ENCODE results near the gene KIF5C.

Gene KIF5C

DNA sequence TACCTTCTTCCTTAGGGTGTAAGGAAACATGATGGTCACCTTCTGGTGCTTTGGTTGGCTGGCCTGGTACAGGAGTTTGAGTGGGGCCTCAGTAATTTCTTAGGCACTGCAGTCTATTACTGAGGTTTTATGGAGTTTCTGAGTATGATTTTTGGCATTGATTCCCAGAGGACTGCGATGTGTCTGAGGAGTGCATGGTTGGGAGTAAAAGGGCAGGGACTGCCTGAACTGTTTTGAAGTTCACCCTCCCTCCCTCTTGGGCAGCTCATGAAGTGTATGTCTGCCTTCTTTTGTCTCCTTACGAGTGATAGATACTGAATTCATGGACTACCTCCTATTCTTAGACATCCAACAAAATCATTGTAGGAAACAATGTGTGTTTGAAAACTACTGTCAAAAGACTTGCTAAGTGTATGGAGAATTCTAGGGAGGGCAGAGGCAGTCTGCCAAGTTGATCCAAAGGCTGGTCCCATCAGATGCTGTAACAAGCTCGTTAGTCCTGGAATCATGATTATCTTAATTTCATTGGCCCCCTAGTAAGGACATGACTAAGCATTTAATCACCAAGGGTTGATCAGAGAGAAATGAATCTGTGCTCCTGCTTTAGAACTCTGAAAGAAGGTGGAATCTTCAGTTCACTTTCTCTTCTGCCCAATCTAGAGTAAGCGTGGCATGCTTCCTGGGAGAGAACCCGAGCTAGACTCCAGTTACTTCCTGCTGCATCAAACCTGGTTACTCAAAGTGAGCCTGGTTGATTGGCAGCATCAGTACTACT lies 190.0 kb downstream of the KIF5C start:
- TF ChIP-seq, protein P1, sequence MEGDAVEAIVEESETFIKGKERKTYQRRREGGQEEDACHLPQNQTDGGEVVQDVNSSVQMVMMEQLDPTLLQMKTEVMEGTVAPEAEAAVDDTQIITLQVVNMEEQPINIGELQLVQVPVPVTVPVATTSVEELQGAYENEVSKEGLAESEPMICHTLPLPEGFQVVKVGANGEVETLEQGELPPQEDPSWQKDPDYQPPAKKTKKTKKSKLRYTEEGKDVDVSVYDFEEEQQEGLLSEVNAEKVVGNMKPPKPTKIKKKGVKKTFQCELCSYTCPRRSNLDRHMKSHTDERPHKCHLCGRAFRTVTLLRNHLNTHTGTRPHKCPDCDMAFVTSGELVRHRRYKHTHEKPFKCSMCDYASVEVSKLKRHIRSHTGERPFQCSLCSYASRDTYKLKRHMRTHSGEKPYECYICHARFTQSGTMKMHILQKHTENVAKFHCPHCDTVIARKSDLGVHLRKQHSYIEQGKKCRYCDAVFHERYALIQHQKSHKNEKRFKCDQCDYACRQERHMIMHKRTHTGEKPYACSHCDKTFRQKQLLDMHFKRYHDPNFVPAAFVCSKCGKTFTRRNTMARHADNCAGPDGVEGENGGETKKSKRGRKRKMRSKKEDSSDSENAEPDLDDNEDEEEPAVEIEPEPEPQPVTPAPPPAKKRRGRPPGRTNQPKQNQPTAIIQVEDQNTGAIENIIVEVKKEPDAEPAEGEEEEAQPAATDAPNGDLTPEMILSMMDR (IDR thresholded peaks at IDR 0.05; ENCODE audit: low read depth, low read length, missing control alignments), result no peak
- DNase-seq (ENCODE audit: extremely low read depth, low read depth), result no peak

DNA sequence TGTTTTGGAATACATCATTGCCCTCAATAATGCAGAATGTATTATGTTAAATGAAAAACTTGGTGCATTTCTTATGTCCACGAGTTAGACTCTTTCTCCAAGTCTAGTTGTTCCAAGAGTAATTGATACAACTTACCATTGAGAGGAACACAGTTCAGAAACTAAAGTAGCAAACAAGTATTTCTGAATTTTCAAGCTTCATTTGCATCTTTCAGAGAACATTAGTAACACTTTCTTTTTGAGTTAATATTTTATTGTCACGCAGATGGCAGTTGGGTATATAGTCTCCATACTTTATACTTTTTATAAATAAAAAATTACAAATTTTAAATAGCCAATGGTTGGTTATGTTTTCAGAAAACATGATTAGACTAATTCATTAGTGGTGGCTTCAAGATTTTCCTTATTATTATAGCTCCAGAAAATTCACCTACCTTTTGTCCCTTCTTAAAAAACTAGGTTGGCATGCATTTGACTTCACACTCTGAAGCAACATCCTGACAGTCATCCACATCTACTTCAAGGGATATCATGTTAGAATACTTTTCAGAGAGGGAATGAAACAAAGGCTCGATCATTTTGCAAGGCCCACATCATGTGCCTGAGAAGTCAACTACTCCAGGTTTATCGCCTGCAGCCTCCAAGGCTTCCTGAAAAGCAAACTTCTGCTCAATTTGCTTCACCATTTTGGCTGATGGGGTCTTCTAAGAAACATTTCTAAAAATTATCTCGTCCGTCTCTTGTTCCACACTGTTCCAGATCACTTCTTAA lies 193.4 kb downstream of the KIF5C start:
- no peak for DNase-seq (ENCODE audit: extremely low read depth, low read depth)
- TF ChIP-seq, protein P1 (IDR thresholded peaks at IDR 0.05; ENCODE audit: low read depth, low read length, missing control alignments), result no peak
- H3K4me3 ChIP-seq (replicated peaks; ENCODE audit: low read depth, low read length), result no peak overlapping the region

More for the DNA sequence above, 190.0 kb downstream of the KIF5C start:
- no peak overlapping the region for H3K4me3 ChIP-seq (replicated peaks; ENCODE audit: low read depth, low read length)

DNA sequence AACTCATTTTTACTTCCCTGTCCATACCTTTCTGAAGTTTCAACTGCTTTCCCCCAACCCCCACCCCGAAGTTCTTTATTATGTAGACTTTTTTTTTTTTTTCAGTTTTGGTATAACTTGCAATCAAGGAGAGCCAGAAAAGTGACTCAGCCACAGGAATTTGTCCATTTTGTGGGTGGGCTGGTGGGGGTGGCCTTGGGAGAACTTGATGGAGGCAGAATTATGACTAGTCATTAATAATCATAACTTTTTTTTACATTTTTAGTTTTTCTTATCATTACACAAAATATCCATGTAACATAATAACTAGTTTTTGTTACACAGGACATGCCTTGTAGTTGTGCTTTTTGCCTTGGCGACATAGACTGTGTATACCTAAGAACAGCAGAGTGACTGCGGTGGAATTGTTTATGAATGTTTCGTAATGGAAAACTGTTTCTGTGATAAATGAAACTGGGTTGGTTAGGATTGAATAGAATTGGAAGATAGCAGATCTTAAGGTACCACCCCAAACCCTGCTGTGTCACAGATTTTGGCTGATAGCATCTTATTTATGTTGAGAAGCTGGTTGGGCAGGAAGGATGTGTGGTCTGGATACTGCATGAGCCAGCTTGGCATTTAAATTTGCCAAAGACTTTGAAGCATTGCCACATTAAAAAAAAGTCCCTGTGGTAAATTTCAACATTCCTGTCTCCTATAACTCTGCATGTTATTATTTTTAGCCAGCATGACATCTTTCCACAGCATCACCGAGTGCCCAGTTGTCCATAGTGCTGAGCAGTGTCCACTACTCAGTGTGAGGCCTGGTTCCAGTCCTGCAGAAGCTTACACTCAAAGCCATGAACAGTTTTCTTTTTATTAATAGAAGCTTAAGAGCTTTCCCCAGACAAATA lies 194.2 kb downstream of the KIF5C start:
- TF ChIP-seq, protein P1 (IDR thresholded peaks at IDR 0.05; ENCODE audit: low read depth, low read length, missing control alignments), result no peak
- DNase-seq (ENCODE audit: extremely low read depth, low read depth), result no peak
- H3K4me3 ChIP-seq (replicated peaks; ENCODE audit: low read depth, low read length), result no peak overlapping the region

DNA sequence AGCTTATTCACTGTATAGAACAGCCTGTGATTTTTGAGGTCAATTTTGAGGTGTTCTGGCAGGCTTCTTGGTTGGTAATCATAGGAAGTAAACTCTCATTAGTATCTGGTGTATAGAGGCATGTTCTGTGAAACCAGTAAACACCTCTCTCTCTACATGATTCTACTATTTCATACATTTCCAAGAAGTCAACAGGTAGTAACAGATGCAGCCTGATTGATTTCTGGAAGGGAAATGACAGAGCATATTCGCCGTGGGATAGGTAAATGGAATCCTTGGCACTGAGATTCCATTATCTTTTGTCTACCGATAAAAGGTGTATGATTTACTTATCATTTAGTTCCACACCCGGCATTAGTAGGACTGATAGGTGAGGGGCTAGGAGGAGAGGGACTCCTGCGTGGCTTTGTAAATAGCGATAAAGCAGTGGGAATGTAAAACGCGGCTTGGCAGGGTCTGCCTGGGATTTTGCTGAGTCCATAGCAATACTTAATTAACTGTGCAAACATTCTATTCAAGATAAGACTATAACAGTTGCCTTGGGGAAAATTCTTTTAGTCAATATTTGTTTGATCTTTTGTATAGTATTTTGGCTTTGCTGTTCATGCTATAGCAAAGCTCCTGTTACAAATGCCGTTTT lies 195.8 kb downstream of the KIF5C start:
- TF ChIP-seq, protein P1 (IDR thresholded peaks at IDR 0.05; ENCODE audit: low read depth, low read length, missing control alignments), result no peak
- no peak for DNase-seq (ENCODE audit: extremely low read depth, low read depth)
- no peak overlapping the region for H3K4me3 ChIP-seq (replicated peaks; ENCODE audit: low read depth, low read length)

DNA sequence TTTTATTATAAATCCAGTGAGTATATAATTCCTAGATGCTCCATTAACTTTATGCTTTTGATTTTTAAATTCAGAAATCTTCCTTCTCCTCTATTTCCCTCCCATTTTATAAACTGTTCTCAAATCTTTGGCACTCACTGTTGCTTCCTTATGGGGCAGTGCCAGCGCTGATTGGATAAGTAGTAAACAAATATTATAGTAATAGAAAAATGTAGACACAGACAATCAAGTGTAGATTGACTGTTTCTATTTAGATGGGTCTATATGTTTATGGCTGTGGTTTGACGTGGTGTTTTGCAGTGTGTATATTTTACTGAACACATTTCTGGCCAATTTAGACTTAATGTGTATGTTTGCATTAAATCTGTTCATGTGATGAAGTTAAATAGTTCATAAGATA lies 200.1 kb downstream of the KIF5C start:
- TF ChIP-seq, protein P1 (IDR thresholded peaks at IDR 0.05; ENCODE audit: low read depth, low read length, missing control alignments), result no peak
- DNase-seq (ENCODE audit: extremely low read depth, low read depth), result no peak
- H3K4me3 ChIP-seq (replicated peaks; ENCODE audit: low read depth, low read length), result no peak overlapping the region

DNA sequence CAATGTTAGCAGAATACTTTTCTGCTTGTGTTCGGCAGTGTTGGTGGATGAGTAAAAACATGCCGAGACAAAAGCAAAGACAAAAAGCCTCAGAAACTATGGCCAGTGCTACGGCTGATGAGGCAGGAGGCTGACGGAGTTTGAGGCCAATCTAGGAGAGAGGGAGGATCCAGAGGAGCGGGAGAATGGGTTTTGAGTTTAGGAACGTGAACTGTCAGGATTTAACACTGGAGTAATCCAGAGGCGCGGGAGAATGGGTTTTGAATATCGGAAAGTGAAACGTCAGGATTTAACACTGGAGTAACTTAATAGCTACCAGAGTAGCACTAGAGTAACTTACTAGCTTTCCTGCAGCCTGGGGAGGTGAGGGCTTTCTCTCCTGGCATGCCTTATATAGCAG lies 200.8 kb downstream of the KIF5C start:
- no peak for DNase-seq (ENCODE audit: extremely low read depth, low read depth)
- TF ChIP-seq, protein P1 (IDR thresholded peaks at IDR 0.05; ENCODE audit: low read depth, low read length, missing control alignments), result no peak
- H3K4me3 ChIP-seq (replicated peaks; ENCODE audit: low read depth, low read length), result no peak overlapping the region
